GM10266 (cell line): ENCODE data around the gene TYMP.

ENCODE experiments used
- DNase-seq: peaks from one replicate; pipeline ENCODE4 v3.0.0; 2012; ENCODE audit errors: extremely low spot score
- CTCF ChIP-seq: IDR thresholded peaks from 2 replicates; pipeline ENCODE4 v1.5.1; 2012; ENCODE audit warnings: mild to moderate bottlenecking, low read depth; ENCODE audit not compliant: control insufficient read depth, insufficient read depth; ENCODE audit errors: missing control alignments

TYMP gene

GRCh38 chr22:50575426-50575941, 45.7 kb upstream of the TYMP start:
- no peak for TF ChIP-seq CTCF
- DNase-seq, result no peak

- DNase-seq, result no peak
- no peak for TF ChIP-seq CTCF
These were observed 44.6 kb upstream of the TYMP start for GRCh38 chr22:50574383-50574755.

- no peak for DNase-seq
- TF ChIP-seq CTCF, result no peak
These were observed 43.9 kb upstream of the TYMP start for GRCh38 chr22:50573491-50574382.

- TF ChIP-seq CTCF, result no peak
- no peak for DNase-seq
These were observed 43.2 kb upstream of the TYMP start for GRCh38 chr22:50572965-50573364.

GRCh38 chr22:50571264-50572175, 41.7 kb upstream of the TYMP start:
- no peak for TF ChIP-seq CTCF
- no peak for DNase-seq

- no peak for TF ChIP-seq CTCF
- DNase-seq, result no peak
These were observed 41.0 kb upstream of the TYMP start for GRCh38 chr22:50570861-50571260.
